Body of pancreas (tissue), 4 donors: Measurements from ENCODE around the gene MRPS16. TPM values are rescaled to one million over a fixed set of nuclear protein-coding genes. Genes with fewer than 3 reads are reported as not detected.

ENCODE experiments used
- ATAC-seq: fragments of 150-250 bp; one replicate; pipeline ENCODE4 v1.9.1; 2016
- DNase-seq, 4 donors: peaks; one replicate each; pipeline ENCODE4 v3.0.0-alpha.2; 2019
- H3K27ac ChIP-seq, 4 donors: fragments of 200-600 bp; sonication (generic); 1 replicate in 3 of 4; 2 replicates in 1 of 4; pipeline versions ENCODE4 v1.5.1 to v1.6.1; 2016 to 2019; ENCODE audit warnings: mild to moderate bottlenecking in 1 of 4, mixed read lengths in 1 of 4, moderate library complexity in 1 of 4
- H3K27me3 ChIP-seq, 2 donors: fragments of 200-600 bp; sonication (generic); one replicate each; pipeline ENCODE4 v1.6.0; 2016; ENCODE audit warnings: mild to moderate bottlenecking in 1 of 2
- H3K36me3 ChIP-seq, 2 donors: fragments of 200-600 bp; sonication (generic); replicated peaks in 1 of 2; 2 replicates each; pipeline ENCODE4 v1.5.1; 2016; ENCODE audit warnings: low read depth in 2 of 2; ENCODE audit not compliant: insufficient read depth in 1 of 2
- H3K4me1 ChIP-seq: fragments of 200-600 bp; sonication (generic); one replicate; pipeline ENCODE4 v1.6.0; 2016
- H3K4me3 ChIP-seq, 2 donors: fragments of 200-600 bp; sonication (generic); 1 replicate in 1 of 2; 2 replicates in 1 of 2; pipeline ENCODE4 v1.5.1; 2016 to 2019
- H3K9me3 ChIP-seq, 3 donors: fragments of 200-600 bp; sonication (generic); 1 replicate in 2 of 3; 2 replicates in 1 of 3; pipeline ENCODE4 v1.5.1; 2016
- CTCF ChIP-seq, 7 experiments: fragments of 450-650 bp in 4 of 7; fragments of 200-600 bp in 3 of 7; sonication (generic) in 3 of 7; IDR thresholded peaks; one replicate each; pipeline ENCODE4 v1.5.1; 2016 to 2019; ENCODE audit warnings: antibody characterized with exemption in 7 of 7
- POLR2A ChIP-seq, 3 donors: fragments of 450-650 bp; IDR thresholded peaks; one replicate each; pipeline ENCODE4 v1.6.1; 2016; ENCODE audit warnings: antibody characterized with exemption in 3 of 3, mild to moderate bottlenecking in 2 of 3
- WGBS, 2 donors: methylation state at CpG; one replicate each; pipeline ENCODE4 v1.1.5; 2017; 5-methylcytosine and 5-hydroxymethylcytosine counted together
- intact Hi-C: fragments of 100-400 bp; cut with DNase I; formaldehyde crosslinking; loops from one replicate; pipeline ENCODE4 v1.15.1; 2023
- total RNA-seq, 2 donors: library from RNA; depleted of rRNA; stranded (reverse); fragments of >200 nt; gene quantifications; one replicate each; pipeline ENCODE4 v1.1.0, GENCODE V29; 2016

Gene MRPS16
- total RNA-seq, 2 donors from 2014 or later, result 18.7 to 24.7 TPM

- intact Hi-C loops, result no loop called here
- 92 to 99% methylated on average over 3 of the region's 3 CpGs for WGBS, 2 donors
- H3K4me1 ChIP-seq, result no peaks in the 10 kb centered on the region
- no peaks in the 10 kb centered on the region for H3K9me3 ChIP-seq
- no peak for DNase-seq
- TF ChIP-seq POLR2A (IDR thresholded peaks at IDR 0.05), result no peak
- TF ChIP-seq CTCF (IDR thresholded peaks at IDR 0.05), result no peak
- no peak overlapping the region for H3K4me3 ChIP-seq
- no peaks in the 10 kb centered on the region for H3K36me3 ChIP-seq
- no peaks in the 10 kb centered on the region for H3K27me3 ChIP-seq
- ATAC-seq, result no peak
- H3K27ac ChIP-seq, result no peak overlapping the region
Measured at GRCh38 chr10:73281097-73281496, 28.7 kb upstream of the MRPS16 start.

- Histone ChIP-seq H3K27me3 (no peaks in the 10 kb centered on the region), H3K36me3 (no peaks in the 10 kb centered on the region), H3K4me3 (no peak overlapping the region), H3K9me3 (no peaks in the 10 kb centered on the region), H3K27ac (no peak overlapping the region), H3K4me1 (no peaks in the 10 kb centered on the region)
- no peak for TF ChIP-seq POLR2A (IDR thresholded peaks at IDR 0.05)
- no peak for TF ChIP-seq CTCF (IDR thresholded peaks at IDR 0.05)
- intact Hi-C loops, result no loop called here
- 82 to 92% methylated on average over 2 of the region's 2 CpGs for WGBS, 2 donors
- DNase-seq (no peak), ATAC-seq (no peak)
Measured at GRCh38 chr10:73264423-73264822, 12.0 kb upstream of the MRPS16 start.

GRCh38 chr10:73263693-73264347 lies 11.4 kb upstream of the MRPS16 start:
- H3K27ac ChIP-seq, result no peak overlapping the region
- 20 to 34% methylated on average over 1 of the region's 1 CpG for WGBS, 2 donors
- H3K4me3 ChIP-seq, result no peak overlapping the region
- H3K27me3 ChIP-seq, result no peaks in the 10 kb centered on the region
- ATAC-seq, result no peak
- no peak for TF ChIP-seq POLR2A (IDR thresholded peaks at IDR 0.05)
- TF ChIP-seq CTCF (IDR thresholded peaks at IDR 0.05), result peak in 6 of 7 experiments; percentile 24 to 43 (median 35)
- H3K9me3 ChIP-seq, result no peaks in the 10 kb centered on the region
- DNase-seq, result no peak
- H3K36me3 ChIP-seq, result no peaks in the 10 kb centered on the region
- H3K4me1 ChIP-seq, result no peaks in the 10 kb centered on the region
- intact Hi-C loops, result no loop called here

GRCh38 chr10:73262880-73263555 lies 10.6 kb upstream of the MRPS16 start:
- Histone ChIP-seq H3K4me3 (no peak overlapping the region), H3K4me1 (no peaks in the 10 kb centered on the region), H3K27me3 (no peaks in the 10 kb centered on the region), H3K36me3 (no peaks in the 10 kb centered on the region), H3K9me3 (no peaks in the 10 kb centered on the region), H3K27ac (no peak overlapping the region)
- TF ChIP-seq POLR2A (IDR thresholded peaks at IDR 0.05), result no peak
- no peak for TF ChIP-seq CTCF (IDR thresholded peaks at IDR 0.05)
- intact Hi-C loops, result no loop called here
- no peak for ATAC-seq
- WGBS, 2 donors, result 75 to 79% methylated on average over 5 of the region's 5 CpGs
- no peak for DNase-seq
